Muscle of arm (tissue), 12 donors: ENCODE measurements around the gene CAPS. TPM values are rescaled to one million over a fixed set of nuclear protein-coding genes. Genes with fewer than 3 reads are reported as not detected.
A peak's percentile ranks its signal among the peaks of the same experiment; 100 is the strongest.

Source experiments
- DNase-seq: peaks from one replicate; pipeline ENCODE4 v3.0.0-alpha.2; 2013
- polyA plus RNA-seq, 12 donors: library from polyadenylated mRNA; unstranded; fragments of 120-200 nt; gene quantifications; one replicate each; pipeline ENCODE4 v1.2.1, GENCODE V29; 2013; ENCODE audit not compliant: insufficient read length in 12 of 12

Gene CAPS
- polyA plus RNA-seq, 12 donors: 2.6 to 9.3 (median 4.8) TPM; not detected in 1

DNA sequence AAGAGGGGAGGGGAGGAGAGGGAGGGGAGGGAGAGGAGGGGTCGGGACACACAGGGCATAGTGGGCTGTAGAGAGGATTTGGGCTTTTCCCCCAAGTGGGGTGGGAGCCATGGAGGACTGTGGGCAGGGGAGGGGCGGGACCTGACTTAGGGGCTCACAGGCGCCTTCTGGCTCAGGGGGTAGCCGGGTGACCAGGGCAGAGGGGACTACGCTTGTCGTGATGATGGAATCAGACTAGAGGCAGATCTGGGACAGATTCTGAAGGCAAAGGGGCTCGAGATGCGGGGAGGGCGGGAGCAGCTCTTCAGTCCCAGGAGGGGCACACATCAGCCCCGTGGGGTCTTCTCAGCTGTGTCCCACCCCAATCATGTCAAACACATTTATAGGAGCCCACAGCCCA is 24.0 kb upstream of the CAPS start:
- no peak for DNase-seq

DNA sequence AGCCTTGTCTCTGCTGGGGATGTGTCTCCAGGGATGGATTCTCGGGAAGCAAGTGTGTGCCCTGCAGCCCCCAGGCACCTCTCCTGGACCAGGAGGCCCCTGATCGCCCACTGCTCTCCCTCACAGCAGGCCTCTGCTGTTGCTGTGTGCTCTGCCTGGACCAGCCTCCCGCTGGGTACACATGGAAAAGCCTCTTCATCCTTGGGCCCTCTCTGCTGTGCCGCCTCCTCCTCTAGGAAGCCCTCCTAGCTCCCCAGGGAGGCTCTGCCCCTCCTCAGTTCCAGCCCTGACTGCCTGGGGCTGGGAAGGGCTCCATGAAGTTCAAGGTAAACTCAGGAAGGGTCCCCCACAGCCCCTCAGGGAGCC is 22.5 kb upstream of the CAPS start:
- no peak for DNase-seq

DNA sequence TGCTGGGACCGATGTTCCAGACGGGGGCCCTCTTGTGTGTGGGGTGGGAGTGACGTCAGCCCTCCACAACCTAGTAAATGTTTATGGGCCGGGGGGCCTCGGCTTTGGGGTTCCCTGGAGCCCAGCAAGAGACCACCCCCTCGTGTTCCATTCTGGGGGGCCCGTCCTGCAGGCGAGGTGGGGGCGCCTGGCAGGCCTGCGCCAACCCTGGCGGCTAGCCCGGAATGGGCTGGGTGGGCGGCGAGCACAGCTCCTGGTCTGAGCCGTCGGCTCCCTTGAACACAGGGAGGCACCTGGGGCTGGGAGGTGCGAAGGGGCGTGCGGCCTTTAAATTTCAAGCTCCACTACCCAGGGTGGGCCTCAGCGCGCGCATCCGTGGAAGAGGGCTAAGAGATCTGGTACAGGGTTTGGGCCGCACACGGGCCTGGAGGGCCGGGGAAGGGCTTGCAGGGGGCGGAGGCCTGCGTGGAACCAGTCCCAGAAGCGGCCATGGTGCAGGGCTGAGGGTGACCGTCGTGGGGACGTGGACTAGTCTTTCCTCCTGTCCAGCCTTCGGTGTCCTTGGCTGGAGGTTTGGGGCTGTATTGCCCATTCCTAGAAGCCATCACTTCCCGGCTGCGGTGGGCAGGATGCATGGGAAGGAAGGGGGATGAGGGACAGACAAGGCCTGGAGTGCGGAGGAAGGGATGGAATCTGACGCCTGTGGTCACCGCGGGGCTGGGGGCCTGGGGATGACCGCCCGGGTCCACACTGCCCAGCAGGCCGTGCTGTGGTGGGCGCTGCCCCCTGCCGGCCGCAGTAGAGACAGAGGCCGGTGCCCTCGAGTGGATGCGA is 21.9 kb upstream of the CAPS start:
- DNase-seq: no peak

DNA sequence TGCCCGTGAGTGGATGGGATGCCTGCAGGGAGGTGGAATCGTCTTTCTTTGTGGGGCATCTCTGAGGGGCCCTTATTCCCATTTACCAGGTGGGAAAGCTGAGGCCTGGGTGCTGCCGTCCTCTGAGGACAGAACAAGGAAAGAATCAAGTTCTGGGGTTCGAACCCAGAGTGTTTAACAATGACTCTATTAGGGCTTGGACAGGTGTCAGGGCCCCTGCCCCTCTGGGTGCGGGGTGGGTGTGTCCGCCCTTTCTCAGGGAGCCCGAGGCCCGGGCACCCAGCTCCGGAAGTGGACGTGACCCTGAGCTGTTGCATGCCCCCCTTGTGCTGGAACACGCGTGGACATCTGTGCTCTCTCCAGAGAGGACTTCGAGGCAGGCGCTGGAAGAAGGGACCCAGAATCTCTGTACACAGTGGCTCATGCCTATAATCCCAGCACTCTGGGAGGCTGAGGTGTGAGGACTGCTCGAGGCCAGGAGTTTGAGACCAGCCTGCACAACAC is 21.2 kb upstream of the CAPS start:
- no peak for DNase-seq

DNA sequence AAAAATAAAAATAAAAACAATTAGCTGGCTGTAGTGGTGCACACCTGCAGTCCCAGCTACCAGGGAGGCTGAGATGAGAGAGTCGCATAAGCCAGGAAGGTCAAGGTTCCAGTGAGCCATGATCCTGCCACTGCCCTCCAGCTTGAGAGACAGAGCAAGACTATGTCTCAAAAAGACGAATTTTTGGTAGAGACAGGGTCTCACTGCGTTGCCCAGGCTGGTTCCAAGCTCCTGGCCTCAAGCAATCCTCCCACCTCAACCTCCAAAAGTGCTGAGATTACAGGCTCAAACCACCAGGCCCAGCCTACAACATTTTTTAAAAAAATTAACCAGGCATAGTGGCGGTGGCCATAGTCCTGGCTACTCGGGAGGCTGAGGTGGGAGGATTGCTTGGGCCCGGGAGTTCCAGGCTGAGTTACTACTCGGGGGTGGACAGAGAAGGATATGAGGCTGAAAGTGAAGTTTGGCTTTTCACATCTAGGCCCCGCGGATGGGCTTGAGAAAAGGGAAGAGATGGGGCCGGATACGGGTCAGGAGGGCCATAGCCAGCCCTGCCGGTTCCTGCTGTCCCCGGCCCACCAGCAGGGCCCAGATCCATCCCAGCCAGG is 20.7 kb upstream of the CAPS start:
- no peak for DNase-seq

DNA sequence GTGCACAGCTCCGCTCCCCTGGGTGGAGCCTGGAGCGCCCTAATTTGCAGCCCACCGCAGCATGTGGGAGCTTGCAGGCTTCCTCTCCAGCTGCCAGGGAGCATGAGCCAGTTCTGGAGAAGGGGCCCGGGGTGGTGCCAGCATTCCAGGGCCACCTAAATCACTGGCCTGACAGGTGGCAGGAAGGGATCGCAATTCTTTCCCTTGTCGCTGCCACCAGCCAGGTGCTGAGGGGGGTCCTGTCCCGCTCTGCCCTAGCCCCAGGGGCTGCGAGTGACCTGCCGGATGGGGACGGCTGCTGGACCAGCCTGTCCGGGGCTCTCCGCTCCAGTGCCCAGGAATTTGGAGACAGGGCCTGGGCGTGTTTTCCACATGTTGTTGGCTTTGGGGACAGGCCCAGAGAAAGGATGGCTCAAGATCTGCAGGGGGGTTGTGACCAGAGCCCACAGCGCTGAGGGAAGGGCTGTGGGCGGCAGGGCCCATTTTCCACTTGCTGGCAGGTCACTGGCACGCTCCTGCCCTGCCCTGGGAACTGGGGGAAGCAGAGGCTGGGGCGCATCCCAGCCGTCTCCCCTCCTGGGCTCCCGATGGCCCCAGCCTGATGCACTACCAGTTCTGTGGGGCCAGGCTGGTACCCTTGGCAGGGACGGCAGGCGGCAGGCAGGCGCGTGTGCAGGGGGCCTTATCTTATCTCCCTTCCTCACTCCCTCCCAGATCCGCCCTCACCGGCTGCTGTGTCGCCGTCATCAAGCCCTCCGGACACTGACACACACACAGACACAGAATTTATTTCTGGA is 19.9 kb upstream of the CAPS start:
- no peak for DNase-seq

DNA sequence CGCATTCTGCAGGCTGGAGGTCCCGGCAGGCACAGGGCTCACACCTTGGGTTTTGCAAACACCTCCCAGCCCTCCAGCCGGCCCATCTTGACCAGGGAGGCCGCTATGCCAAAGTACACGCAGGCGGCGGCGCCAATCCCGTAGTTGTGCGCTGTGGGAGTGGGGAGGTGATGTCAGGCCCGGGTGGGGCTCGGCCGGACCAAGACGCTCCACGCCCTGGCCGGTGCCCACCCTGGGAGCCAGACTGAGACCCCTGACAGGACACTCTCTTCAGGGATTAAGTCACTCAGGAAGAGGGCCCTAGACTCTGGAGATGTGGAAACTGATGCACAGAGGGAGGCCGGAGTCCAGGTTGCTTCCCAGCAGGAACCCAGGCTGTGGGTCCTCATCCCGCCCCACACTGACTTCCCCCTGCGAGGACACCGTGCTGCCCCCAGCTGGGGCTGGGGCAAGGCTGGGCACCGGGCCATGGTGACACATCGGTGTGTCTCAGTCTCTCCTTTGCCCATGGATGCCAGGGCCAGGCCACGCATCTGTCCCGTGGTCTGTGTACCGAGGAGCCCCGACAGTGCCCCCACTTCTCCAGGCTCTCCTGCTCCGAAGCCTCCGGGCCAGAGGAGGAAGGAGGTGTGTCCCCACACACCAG is 19.2 kb upstream of the CAPS start:
- DNase-seq: no peak

DNA sequence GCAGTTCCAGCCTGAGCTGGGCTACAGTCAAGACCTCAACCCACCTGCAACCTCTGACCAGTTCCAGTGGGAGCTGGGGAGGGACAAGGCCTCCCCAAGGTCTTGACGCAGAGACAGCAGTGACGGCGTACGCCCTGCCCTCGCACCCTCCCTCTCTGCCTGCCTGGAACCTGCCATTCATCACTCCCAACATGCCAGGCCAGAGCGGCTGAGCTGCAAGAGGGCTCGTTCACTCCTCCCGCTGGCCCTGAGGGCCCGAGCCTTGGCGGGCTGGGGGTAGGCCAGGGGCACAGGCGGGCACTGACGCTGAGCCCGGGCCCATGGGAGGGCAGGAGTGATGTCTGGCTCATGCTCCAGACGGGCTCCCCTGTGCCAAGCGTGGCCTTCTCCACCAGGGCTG is 18.6 kb upstream of the CAPS start:
- no peak for DNase-seq

DNA sequence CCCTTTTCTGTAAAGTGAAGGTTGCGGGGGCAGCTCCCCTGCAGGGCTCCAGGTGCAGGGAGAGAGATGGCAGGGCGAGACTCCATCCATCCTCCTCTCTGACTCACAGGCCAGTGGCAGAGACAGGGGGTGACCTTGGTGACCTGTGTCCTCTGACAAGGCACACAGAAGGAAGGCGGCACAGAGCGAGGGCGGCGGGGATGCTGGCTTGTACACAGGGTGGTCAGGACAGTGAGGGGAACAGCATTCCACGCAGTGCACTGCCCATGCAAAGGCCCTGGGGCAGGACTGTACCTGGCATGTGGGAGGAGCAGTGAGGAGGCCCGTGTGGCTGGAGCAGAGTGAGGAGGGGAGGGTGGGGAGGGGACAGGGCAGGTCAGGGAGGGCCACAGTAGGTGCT is 18.2 kb upstream of the CAPS start:
- DNase-seq: no peak

DNA sequence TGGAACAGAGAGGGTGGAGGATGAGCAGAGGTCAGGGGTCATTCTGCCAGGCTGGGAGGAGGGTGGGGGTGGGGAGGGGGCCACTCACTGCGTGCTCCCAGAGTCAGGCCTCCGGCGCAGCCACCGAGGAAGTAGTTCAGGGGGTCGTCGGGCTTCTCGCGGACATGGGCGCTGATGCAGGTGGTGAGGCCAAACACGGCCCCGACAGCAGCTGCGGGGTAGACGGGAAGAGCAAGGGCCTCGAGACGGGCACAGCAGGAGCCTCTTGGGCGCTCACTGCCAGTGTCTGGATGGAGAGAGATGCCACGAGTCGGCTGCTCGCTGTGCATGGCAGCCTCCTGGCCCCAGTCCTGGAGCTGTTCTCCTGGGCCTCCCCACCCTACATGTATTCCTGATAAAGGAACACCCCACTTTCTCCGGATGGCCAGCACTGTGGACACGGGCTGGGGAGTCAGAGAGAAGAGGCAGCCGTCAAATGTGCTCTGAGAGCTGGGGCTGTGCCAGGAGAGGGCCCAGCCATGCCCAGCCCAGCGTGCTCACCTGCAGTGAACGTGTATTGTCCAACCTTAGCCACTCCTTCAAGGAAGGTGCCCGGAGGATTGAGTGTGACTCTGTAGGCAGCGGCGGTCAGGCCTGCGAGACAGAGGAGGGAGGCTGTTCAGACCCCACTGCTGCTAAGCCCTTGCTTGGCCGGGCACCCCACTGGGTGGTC is 17.5 kb upstream of the CAPS start:
- DNase-seq: no peak

DNA sequence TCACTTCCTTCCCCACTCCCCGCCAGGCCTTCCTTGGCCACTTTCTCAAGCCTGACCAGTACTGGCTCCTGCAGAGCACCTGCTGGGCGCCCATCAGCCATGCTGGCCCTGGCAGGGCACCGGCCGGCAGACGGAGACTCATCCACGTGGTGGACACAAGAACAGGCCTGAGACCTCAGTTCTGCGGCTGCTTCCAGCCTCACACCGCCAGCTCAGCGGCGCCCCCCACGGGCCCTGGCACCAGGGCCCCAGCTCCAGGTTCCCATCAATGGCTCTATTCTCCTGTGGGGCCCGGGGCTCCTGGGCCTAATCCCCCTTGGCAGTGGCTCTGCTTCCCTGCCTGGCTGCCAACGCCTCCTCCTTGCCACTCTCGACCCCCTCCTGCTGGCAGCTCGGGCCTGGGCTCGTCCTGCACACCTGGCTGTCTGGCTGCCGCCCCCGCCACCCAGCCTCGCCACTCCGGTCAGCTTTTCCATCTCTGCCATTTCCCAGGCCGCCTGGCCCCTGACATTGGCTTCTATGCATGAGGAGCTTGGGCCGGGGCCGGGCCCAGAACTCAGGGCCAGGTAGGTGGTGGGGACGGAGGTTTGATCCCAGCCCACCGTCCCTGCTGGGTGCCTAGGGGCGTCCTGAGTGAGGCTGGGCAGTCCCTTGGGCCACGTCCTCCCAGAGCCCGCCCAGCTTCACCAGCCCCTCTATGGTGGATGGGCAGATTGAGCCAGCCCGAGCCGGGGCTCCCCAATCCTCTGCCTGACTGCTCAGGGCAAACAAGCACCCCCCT is 16.7 kb upstream of the CAPS start:
- DNase-seq: no peak

DNA sequence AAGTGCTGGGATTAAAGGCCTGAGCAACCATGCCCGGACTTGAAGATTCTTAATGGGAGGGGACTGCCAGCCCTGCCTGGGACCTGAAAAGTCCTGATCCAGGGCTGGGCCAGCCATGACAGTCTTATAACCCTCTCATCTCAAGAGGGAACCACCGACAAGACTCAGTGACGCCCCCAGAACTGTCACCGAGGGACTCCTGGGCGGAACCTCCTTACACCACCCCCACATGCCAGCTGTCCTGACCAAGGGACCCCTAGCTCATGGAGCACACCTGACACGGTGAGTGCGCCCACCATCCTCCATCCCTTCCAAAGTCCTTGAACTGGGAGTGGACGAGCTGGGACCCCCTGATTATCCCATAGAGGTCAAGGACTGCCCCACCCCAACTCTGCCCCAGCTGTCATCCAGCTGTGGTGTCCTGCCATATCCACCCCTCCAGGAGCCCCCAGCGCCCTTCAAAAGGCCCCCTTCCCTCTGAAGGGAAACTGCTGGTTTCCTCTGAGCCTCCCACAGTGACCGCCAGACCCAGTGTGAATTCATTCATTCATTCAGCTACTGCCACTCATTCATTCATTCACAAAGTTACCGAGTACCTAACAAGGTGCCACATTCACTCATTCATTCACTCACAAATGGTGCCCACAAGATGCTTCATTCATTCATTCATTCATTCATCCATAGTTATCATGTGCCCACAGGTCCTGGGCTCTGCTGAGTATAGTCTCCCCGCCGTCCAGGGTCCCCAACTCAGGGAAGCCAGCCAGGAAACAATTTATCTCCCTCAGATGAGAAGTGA is 14.1 kb upstream of the CAPS start:
- no peak for DNase-seq

DNA sequence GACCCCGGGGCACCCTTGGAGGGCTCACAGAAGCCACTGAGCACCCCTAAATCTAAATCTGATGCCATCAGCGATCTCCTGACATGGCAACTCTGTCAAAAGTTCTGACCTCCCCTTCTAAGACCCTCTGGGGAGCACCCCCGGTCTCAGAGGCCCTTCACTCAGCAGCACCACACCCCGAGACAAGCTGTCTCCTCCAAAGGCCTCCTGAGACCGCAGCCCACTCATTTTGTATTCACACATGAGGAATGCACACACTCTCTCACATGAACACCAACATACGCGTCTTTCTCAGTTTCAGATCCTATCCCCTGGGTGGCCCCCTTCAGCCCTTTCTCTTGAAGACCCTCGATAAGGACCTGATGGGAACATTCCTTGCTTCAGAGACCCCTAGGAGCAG is 13.1 kb upstream of the CAPS start:
- no peak for DNase-seq

DNA sequence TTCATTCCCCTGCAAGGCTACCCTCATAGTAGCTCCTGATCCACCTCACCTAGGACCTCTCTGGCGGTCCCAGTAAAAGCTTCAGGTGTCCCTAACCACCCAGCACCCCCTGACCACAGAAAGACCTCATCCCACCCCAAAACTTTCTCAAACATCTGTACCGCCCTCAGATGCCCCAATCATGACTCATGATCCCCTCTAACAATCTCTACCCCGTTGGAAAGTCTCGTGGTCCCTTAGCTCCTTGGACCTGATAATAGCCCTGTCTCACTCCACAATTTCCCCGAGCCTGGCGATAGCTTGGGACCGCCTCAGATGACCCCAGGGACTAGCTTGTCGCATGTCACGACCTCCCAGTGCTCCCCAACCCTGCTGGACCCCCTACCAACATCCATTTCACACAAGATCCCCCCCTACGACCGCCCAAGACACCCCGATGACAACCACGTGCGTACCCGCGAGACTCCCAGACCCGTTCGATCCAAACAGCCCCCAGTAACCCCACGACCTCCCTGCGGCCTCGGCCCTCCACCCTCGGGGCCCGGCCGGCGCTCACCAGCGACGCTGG is 10.9 kb upstream of the CAPS start:
- no peak for DNase-seq

DNA sequence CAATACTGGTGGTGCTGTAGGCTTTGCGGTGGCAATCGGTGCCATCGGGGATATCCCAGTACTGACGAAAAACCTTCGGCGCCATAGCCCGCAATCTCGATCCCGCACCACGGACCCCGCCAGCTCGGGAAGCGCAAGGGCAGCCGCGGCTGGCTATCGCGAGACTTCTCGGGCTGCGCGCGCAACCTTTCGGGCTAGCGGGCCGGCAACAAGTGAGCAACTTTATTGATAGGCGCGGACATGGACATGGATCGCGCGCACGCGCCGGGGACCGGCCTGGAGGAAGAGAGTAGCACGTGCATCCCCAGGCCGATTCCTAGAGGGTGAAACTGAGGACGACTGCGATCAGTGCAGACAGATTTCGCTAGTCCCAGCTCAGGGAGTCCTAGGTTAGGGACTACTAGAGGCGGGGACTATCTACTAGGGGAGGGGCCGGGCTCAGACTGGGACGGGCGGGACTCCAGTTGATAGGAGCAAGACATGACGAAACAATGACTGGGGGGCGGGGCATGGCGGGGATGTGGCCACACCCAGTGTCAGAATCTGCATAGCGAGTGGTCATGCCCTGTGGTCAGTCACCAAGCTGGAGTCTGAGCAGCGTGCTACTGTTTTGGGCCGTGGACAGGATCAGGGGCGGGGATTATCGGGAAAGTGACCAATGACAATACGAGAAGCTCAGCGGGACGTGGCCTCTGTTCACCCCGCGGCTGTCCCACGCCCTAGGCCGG is 10.3 kb upstream of the CAPS start, which contains the start of gene NDUFA11:
TSS of gene NDUFA11 (minus strand) at position 167 of the 728 bp plus-strand sequence. CDS start at position 85, 82 bp downstream.
- peak; percentile 97 for DNase-seq

DNA sequence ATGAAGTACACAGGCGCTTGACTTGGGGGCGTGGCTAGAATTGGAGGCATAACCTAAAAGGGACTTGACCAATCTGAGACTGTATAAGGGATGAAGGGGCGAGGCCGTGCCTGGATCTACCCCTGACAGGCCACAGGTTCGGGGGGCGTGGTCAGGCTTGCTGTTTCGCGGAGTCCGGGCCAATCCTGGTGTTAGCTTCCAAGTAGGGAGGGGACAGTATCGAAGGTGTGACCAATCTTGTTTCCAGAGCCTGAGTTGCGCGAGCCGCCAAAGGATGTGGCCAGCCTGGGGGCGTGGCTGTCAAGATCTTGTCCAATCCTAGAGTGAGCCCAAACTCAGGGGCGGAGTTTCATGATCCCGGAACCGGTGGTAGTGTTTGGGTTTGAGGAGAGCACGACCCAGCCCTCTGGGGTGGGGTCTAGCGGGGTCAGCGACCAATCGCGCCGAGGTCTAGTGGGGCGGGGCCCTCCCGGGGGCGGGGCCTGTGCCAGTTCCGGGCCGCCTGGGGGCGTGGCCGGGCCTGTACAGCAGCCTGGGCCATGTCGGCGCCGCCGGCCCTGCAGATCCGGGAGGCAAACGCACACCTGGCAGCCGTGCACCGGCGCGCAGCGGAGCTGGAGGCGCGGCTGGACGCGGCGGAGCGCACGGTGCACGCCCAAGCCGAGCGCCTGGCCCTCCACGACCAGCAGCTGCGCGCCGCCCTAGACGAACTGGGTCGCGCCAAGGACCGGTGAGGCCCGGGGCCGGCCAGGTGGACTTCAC is 9.5 kb upstream of the CAPS start, which contains the start of gene VMAC:
TSS of gene VMAC (plus strand) at position 521 of the 762 bp plus-strand sequence. CDS start at position 540, 19 bp downstream.
- DNase-seq: peak; percentile 99

DNA sequence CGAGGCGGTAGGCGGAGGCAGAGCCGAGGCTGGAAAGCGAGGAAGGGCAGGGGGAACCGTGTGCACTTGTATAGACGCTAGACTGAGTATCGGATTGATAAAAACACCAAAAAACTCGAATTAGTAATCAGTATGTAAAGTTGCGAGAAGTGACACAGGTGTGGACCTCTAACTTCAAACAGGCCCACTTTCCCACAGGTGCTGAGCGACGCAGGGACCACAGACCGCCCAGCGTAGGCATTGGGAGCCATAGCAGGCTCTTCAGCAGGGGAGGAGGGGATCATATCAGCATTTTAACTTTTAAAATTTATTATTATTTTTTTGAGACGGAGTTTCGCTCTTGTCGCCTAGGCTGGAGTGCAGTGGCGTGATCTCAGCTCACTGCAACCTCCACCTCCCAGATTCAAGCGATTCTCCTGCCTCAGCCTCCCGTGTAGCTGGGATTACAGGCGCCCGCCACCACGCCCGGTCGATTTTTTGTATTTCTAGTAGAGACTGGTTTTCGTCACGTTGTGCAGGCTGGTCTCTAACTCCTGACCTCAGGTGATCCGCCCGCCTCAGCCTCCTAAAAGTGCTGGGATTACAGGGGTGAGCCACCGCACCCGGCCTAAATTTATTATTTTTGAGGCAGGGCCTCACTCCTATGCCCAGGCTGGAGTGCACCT is 8.8 kb upstream of the CAPS start:
- DNase-seq: no peak
